ENCODE data around the gene RANBP2. TPM values are rescaled to one million over a fixed set of nuclear protein-coding genes. Genes with fewer than 3 reads are reported as not detected.

RANBP2 gene
- total RNA-seq, 1 experiment from 2014 or later = 91.4 TPM

GRCh38 chr2:108805032-108805431, 85.8 kb downstream of the RANBP2 start:
- Histone ChIP-seq H3K23me2 (ENCODE audit: insufficient read length, low read depth, low read length, poor library complexity, severe bottlenecking) (no peaks in the 10 kb centered on the region), H2BK12ac (ENCODE audit: insufficient read length, low read depth, low read length) (no peak overlapping the region), H4K20me1 (ENCODE audit: control insufficient read depth, insufficient read depth, insufficient read length) (no peaks in the 10 kb centered on the region), H2BK15ac (ENCODE audit: low read depth, low read length) (no peak overlapping the region), H2BK120ac (ENCODE audit: low read depth, low read length, poor library complexity, severe bottlenecking) (no peak overlapping the region), H3K14ac (ENCODE audit: insufficient read depth, low read length) (no peak overlapping the region), H2AK5ac (ENCODE audit: insufficient read length, low read length) (no peak overlapping the region), H3K27me3 (ENCODE audit: insufficient read depth, low read length) (no peaks in the 10 kb centered on the region), H3K4me1 (ENCODE audit: insufficient read depth, low read length) (no peaks in the 10 kb centered on the region), H2BK20ac (ENCODE audit: low read depth, low read length, poor library complexity, severe bottlenecking) (no peak overlapping the region), H3K4ac (ENCODE audit: low read depth, low read length) (no peak overlapping the region), H3K79me2 (ENCODE audit: insufficient read depth, low read length) (no peaks in the 10 kb centered on the region; the same call in 1 of the 2 replicates), H3K56ac (ENCODE audit: insufficient read length, low read depth, low read length) (no peak overlapping the region), H3T11ph (ENCODE audit: low read length) (no peak overlapping the region), H3K9me3 (ENCODE audit: control insufficient read depth, low read depth, low read length) (no peaks in the 10 kb centered on the region), H4K91ac (ENCODE audit: insufficient read length, low read depth, low read length) (no peak overlapping the region), H3K9ac (ENCODE audit: extremely low read depth, insufficient read length, low read length) (no peak overlapping the region), H3K23ac (ENCODE audit: insufficient read length, low read depth, low read length) (no peak overlapping the region), H4K5ac (ENCODE audit: insufficient read length, low read depth, low read length) (no peak overlapping the region), H3K79me1 (ENCODE audit: insufficient read depth, low read depth, low read length, poor library complexity, severe bottlenecking) (no peaks in the 10 kb centered on the region), H4K8ac (replicated peaks; ENCODE audit: insufficient read length, low read depth, low read length) (no peak overlapping the region), H2BK5ac (ENCODE audit: insufficient read length, low read length) (no peak overlapping the region), H3K27ac (ENCODE audit: insufficient read length, low read depth, low read length) (no peak overlapping the region), H2AFZ (ENCODE audit: low read length) (no peak overlapping the region), H3K18ac (ENCODE audit: insufficient read length, low read depth, low read length) (no peak overlapping the region), H3K4me2 (ENCODE audit: insufficient read depth, insufficient read length, low read length) (no peak overlapping the region)
- WGBS (ENCODE audit: extremely low coverage, insufficient read length, low lambda C conversion rate) = no CpG with 5 or more reads among the region's 1 CpG
- DNase-seq = no peak
- no peak for TF ChIP-seq CTCF (conservative IDR thresholded peaks at IDR 0.05)
- Mint-ChIP-seq H3K27ac (no peak overlapping the region), H3K36me3 (ENCODE audit: insufficient read depth in 1 of 3, low read depth in 3 of 3) (peaks cover 58 to 63% (median 63%) of the 10 kb centered on the region in 3 experiments), H3K4me1 (no peaks in the 10 kb centered on the region), H3K9me3 (peaks cover 23% of the 10 kb centered on the region in 2 experiments), H3K27me3 (ENCODE audit: low read depth) (no peaks in the 10 kb centered on the region), H3K4me3 (no peak overlapping the region)

Measured in H9 (cell line).